Endodermal cell (in vitro differentiated cells): ENCODE measurements around the gene CAPN11. TPM values are rescaled to one million over a fixed set of nuclear protein-coding genes. Genes with fewer than 3 reads are reported as not detected.

Experiments
- DNase-seq: peaks from one replicate; pipeline ENCODE4 v3.0.0-alpha.2; 2017
- H3K27ac ChIP-seq: 2 replicates; pipeline ENCODE4 v1.5.1; 2013; ENCODE audit warnings: mild to moderate bottlenecking, low read depth, low read length, moderate library complexity
- H3K27me3 ChIP-seq: 2 replicates; pipeline ENCODE4 v1.6.1; 2013; ENCODE audit warnings: mild to moderate bottlenecking, low read length, moderate library complexity; ENCODE audit not compliant: insufficient read depth, control insufficient read depth, poor library complexity, severe bottlenecking
- H3K36me3 ChIP-seq: 2 replicates; pipeline ENCODE4 v1.7.0; 2013; ENCODE audit warnings: mild to moderate bottlenecking, low read length, moderate library complexity; ENCODE audit not compliant: control insufficient read depth, insufficient read depth
- H3K4me1 ChIP-seq: one replicate; pipeline ENCODE4 v1.7.0; 2013; ENCODE audit warnings: low read length; ENCODE audit not compliant: control insufficient read depth, insufficient read depth
- H3K4me3 ChIP-seq: 2 replicates; pipeline ENCODE4 v1.5.1; 2013; ENCODE audit warnings: mild to moderate bottlenecking, low read length, moderate library complexity
- H3K9ac ChIP-seq: 2 replicates; pipeline ENCODE4 v1.6.1; 2013; ENCODE audit warnings: mild to moderate bottlenecking, low read length, moderate library complexity; ENCODE audit not compliant: poor library complexity, severe bottlenecking; ENCODE audit errors: extremely low read depth
- H3K9me3 ChIP-seq: 2 replicates; pipeline ENCODE4 v1.6.1; 2013; ENCODE audit warnings: mild to moderate bottlenecking, low read length, moderate library complexity; ENCODE audit not compliant: control insufficient read depth
- H3K27ac Mint-ChIP-seq: 2 replicates; pipeline ENCODE4 v1.8.0; 2020; ENCODE audit warnings: mixed read lengths
- H3K27me3 Mint-ChIP-seq: 2 replicates; pipeline ENCODE4 v1.8.0; 2021; ENCODE audit warnings: mild to moderate bottlenecking, mixed read lengths; ENCODE audit not compliant: insufficient read depth
- H3K36me3 Mint-ChIP-seq: 2 replicates; pipeline ENCODE4 v1.8.0; 2020; ENCODE audit warnings: low read depth, mixed read lengths
- H3K4me1 Mint-ChIP-seq: 2 replicates; pipeline ENCODE4 v1.8.0; 2020; ENCODE audit warnings: mixed read lengths
- H3K4me3 Mint-ChIP-seq: 2 replicates; pipeline ENCODE4 v1.8.0; 2020; ENCODE audit warnings: mild to moderate bottlenecking, moderate library complexity, mixed read lengths
- H3K9me3 Mint-ChIP-seq: 2 replicates; pipeline ENCODE4 v1.8.0; 2020; ENCODE audit warnings: mild to moderate bottlenecking, mixed read lengths
- CTCF ChIP-seq: fragments of 200-600 bp; sonication (generic); conservative IDR thresholded peaks from 2 replicates; pipeline ENCODE4 v1.5.0; 2021; ENCODE audit warnings: antibody characterized with exemption, mild to moderate bottlenecking
- WGBS, 2 experiments: methylation state at CpG; one replicate each; pipeline versions ENCODE4 v1.1.5 to v1.1.7; 2013; ENCODE audit warnings: missing lambda C conversion rate in 2 of 2, mixed read lengths in 1 of 2; ENCODE audit not compliant: insufficient coverage in 1 of 2, insufficient read length in 1 of 2; 5-methylcytosine and 5-hydroxymethylcytosine counted together
- total RNA-seq, 2 donors: library from RNA; stranded (reverse); fragmentation: NEBNext Ultra II Directional in 1 of 2; extraction: Animal tissue kit (Norgen Biotek cat#: 25700) in 1 of 2; gene quantifications; 2 replicates in 1 of 2; 3 replicates in 1 of 2; pipeline ENCODE4 v1.2.1, GENCODE V29; 2021

Gene CAPN11
- total RNA-seq, 2 donors from 2014 or later, result 0.53 to 1.2 TPM

DNA sequence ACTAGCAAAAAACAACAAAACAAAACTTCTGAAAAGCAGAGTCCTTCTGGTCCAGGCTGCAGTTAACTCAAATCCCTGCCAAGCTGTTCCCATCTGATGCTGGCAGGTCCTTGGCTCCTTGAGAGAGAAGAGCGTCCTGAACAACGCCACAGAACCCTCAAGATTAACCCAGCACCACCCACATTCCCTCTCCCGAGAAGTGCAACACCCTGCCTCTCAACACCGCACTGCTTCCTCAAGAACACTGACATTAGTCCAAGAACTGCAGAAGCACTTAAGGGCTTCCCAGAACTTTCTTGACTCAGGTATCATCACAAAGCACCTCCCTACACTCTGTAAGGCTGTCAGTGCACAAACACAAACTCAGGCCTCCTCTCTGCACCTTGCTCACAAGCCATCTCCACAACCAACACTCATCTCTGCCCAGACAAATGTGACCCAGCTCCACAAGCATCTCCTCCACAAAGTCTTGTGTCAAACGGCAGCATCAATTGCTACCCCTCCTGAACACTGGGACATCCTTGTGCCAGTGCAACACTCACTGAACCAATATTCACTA is 38.8 kb upstream of the CAPN11 start:
- WGBS, 2 experiments, result 93 to 95% methylated on average over 2 to 5 of the region's 5 CpGs
- Histone ChIP-seq H3K9ac (no peak overlapping the region), H3K27ac (no peak overlapping the region), H3K4me3 (no peak overlapping the region), H3K4me1 (no peaks in the 10 kb centered on the region), H3K9me3 (no peaks in the 10 kb centered on the region), H3K27me3 (no peaks in the 10 kb centered on the region), H3K36me3 (peaks cover 24% of the 10 kb centered on the region)
- peaks cover 24% of the 10 kb centered on the region for H3K36me3 Mint-ChIP-seq
- H3K27ac Mint-ChIP-seq, result peak overlapping the region; percentile 71
- peaks cover 56% of the 10 kb centered on the region for H3K4me1 Mint-ChIP-seq
- H3K9me3 Mint-ChIP-seq, result no peaks in the 10 kb centered on the region
- no peak overlapping the region for H3K4me3 Mint-ChIP-seq
- no peaks in the 10 kb centered on the region for H3K27me3 Mint-ChIP-seq
- no peak for DNase-seq
- TF ChIP-seq CTCF, result no peak

DNA sequence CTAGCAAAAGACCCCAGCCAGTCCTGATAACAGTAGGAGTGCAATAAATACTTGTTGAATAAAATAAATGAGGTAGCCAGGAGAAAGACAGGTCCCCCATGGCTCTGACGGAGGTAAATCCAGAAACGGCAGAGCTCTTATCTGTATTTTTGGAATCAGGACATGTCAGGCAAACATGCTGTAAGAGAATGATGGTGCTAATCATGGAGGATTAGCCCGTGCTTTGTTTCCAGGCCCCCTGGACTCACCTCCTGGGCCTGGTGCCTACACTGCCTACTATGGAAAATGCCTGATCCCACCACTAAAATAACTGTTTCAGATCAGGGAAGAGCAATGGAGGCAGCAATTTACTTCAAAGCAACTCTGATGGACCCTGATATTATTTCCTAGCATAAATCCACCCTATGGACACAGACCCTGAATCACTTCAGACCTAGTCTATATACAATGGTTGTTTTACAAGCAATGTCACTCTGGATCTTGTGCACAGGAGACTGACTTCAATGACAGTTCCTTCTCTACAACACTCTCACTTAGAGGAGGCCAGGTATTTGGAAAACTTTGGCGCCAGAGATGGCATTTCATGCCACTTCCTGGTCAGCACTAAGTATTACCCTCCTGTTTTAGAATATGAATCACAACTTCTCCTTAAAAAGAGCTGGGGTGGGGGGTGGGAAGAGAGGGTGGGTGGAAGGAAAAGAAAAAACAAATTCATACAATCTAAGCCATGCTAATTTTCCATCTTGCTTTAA is 37.8 kb upstream of the CAPN11 start:
- no peak overlapping the region for H3K4me3 ChIP-seq
- no peaks in the 10 kb centered on the region for H3K9me3 Mint-ChIP-seq
- no peaks in the 10 kb centered on the region for H3K4me1 ChIP-seq
- H3K4me1 Mint-ChIP-seq, result peaks cover 65% of the 10 kb centered on the region
- H3K27ac Mint-ChIP-seq, result peak overlapping the region; percentile 61
- H3K27me3 ChIP-seq, result no peaks in the 10 kb centered on the region
- no peaks in the 10 kb centered on the region for H3K27me3 Mint-ChIP-seq
- DNase-seq, result peak; percentile 59
- H3K36me3 Mint-ChIP-seq, result peaks cover 20% of the 10 kb centered on the region
- WGBS, 2 experiments, result 50 to 62% methylated on average over 3 to 4 of the region's 4 CpGs
- H3K4me3 Mint-ChIP-seq, result no peak overlapping the region
- H3K36me3 ChIP-seq, result peaks cover 14% of the 10 kb centered on the region
- no peaks in the 10 kb centered on the region for H3K9me3 ChIP-seq
- H3K27ac ChIP-seq, result no peak overlapping the region
- H3K9ac ChIP-seq, result no peak overlapping the region
- TF ChIP-seq CTCF, result no peak

GRCh38 chr6:44122801-44123200 is 35.8 kb upstream of the CAPN11 start:
- DNase-seq, result no peak
- Histone ChIP-seq H3K4me1 (no peaks in the 10 kb centered on the region), H3K36me3 (no peaks in the 10 kb centered on the region), H3K4me3 (peak overlapping the region; percentile 21), H3K9ac (no peak overlapping the region), H3K9me3 (no peaks in the 10 kb centered on the region), H3K27me3 (no peaks in the 10 kb centered on the region), H3K27ac (no peak overlapping the region)
- 100% methylated on average over 1 of the region's 1 CpG; no CpG with 5 or more reads in 1 of the 2 experiments for WGBS, 2 experiments
- Mint-ChIP-seq H3K9me3 (no peaks in the 10 kb centered on the region), H3K4me1 (peaks cover 66% of the 10 kb centered on the region), H3K27ac (peak overlapping the region; percentile 30), H3K4me3 (no peak overlapping the region), H3K27me3 (no peaks in the 10 kb centered on the region), H3K36me3 (peaks cover 15% of the 10 kb centered on the region)
- TF ChIP-seq CTCF, result no peak
